ENCODE measurements around the gene PSMC4. TPM values are rescaled to one million over a fixed set of nuclear protein-coding genes. Genes with fewer than 3 reads are reported as not detected.
A peak's percentile ranks its signal among the peaks of the same experiment; 100 is the strongest.
"Not testable (repeated sequence)": the region's sequence is repeated elsewhere in the genome, so short reads cannot be mapped to it uniquely, and the experiment has no call there.

Gene PSMC4
- total RNA-seq, 1 donor from 2014 or later: 99.9 TPM

DNA sequence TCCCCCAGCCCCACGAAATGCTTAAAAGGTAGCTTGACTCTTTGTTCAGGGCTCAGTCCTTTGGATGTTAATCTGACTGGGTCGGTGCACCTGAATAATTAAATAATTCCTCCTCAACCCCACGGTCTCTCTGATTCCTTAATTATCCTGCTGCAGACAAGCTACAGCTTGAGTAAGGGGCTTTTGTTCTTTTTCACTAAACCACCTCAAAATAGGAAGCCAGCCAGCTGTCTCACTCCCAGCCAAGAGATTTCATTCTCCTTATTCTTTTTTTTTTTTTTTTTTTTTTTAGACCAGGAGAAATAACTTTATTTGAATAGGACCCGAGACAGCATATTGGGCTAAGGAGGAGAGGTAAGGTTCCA is 28.6 kb upstream of the PSMC4 start:
- no peak for DNase-seq (ENCODE audit: low spot score in 2 of 2)
- no peak for FAIRE-seq

- FAIRE-seq: no peak
These were observed 27.4 kb upstream of the PSMC4 start for GRCh38 chr19:39943586-39943985.

DNA sequence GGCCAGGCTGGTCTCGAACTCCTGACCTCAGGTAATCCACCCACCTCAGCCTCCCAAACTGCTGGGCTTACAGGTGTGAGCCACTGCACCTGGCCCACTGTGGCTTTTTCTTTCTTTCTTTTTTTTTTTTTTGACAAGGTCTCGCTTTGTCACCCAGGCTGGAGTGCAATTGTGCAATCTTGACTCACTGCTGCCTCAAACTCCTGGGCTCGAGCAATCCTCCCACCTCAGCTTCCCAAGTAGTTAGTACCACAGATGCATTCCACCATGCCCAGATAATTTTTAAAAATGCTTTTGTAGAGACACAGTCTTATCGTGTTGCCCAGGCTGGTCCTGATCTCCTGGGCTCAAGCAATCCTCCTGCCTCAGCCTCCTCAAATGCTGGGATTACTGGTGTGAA is 24.4 kb upstream of the PSMC4 start:
- DNase-seq (ENCODE audit: low spot score in 2 of 2) (no peak), FAIRE-seq (no peak)

More at GRCh38 chr19:39943586-39943985, 27.4 kb upstream of the PSMC4 start:
- no peak for DNase-seq (ENCODE audit: low spot score in 2 of 2)

DNA sequence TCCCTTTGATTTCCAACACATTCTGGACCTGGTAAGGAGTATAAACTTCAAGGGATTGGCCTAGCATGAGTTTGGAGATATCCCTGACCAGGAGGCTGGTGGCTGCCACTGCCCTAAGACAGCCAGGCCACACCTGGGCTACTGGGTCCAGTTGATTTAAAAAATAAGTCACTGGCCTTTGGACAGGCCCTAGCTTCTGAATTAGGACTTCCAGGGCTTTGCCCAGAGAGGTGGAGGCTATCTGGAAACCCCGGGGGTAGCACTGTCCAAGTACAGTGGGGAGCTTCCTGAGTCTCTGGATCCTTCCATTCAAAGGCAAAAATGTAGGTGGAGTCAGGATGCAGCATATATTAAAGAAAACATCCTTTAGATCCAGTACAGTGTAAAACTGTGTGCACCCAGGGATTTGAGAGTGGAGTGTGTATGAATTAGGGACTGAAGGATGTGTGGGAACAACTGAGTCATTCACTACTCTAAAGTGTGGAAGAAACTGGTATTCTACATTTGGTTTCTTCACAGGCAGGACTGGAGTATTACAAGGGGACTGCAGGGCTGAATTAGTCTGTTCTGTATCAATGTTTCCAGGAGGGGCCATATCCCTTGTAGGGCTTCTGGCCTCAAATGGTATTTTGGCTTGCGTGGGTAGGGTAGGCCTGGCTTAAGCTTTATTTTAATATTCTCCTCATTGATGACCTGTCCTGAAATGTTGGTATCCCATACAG is 21.8 kb upstream of the PSMC4 start:
- DNase-seq (ENCODE audit: low spot score in 2 of 2): no peak
- no peak for FAIRE-seq

DNA sequence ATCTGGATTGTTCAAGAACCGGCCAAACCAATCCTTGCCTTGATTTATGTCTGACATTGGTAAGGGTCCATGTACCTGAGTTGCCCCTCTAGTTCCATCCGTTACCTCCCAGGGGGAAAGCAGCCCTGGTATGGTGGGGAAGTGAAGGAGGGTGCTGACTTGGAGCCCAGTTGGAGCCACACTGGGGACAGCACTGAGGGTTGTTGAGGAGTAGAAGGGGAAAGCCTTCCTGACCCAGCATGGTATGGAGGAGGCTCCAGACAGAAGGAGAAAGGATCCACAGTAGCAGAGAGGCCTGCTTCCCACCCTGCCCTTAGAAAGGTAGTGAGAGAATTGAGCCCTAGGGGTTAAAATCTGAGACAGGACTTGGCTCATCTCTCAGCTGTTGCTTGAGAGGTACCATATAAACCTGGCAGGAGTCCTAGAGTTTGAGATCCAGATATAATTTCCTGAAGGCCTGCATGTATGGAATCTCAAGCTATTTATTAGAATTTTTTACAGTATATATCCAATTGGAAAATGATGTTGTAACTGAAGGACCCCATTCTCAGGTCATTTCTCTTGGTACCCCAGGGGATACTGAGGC is 19.8 kb upstream of the PSMC4 start:
- FAIRE-seq (no peak), DNase-seq (ENCODE audit: low spot score in 2 of 2) (no peak)

- no peak for FAIRE-seq
These were observed 19.3 kb upstream of the PSMC4 start for GRCh38 chr19:39951686-39952085.

GRCh38 chr19:39953915-39954314 is 17.1 kb upstream of the PSMC4 start:
- no peak for FAIRE-seq
- no peak for DNase-seq (ENCODE audit: low spot score in 2 of 2)

More at GRCh38 chr19:39951686-39952085, 19.3 kb upstream of the PSMC4 start:
- DNase-seq (ENCODE audit: low spot score in 2 of 2): peak in 1 of 2 donors; percentile 37

GRCh38 chr19:39957886-39958285 is 13.1 kb upstream of the PSMC4 start:
- FAIRE-seq: not testable (repeated sequence)

DNA sequence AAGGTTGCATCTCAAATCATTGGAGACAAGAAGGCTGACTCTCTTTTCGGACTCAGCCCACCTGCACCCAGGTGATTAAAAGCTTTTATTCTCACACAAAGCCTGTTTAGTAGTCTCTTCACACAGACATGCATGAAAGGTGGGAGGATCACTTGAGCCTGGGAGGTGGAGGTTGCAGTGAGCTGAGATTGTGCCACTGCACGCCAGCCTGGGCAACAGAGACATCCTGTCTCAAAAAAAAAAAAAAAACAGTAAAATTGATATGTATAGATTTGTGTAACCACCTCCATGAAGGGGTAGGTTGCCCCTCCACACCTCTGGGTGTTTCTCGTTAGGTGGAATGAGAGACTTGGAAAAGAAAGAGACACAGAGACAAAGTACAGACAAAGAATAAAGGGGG is 12.0 kb upstream of the PSMC4 start:
- FAIRE-seq: not testable (repeated sequence)

More at GRCh38 chr19:39957886-39958285, 13.1 kb upstream of the PSMC4 start:
- DNase-seq (ENCODE audit: low spot score in 2 of 2): not testable (repeated sequence)

GRCh38 chr19:39959407-39959806 is 11.6 kb upstream of the PSMC4 start:
- not testable (repeated sequence) for FAIRE-seq; DNase-seq (ENCODE audit: low spot score in 2 of 2)

More for the DNA sequence above, 12.0 kb upstream of the PSMC4 start:
- DNase-seq (ENCODE audit: low spot score in 2 of 2): not testable (repeated sequence)

GRCh38 chr19:39963898-39964297 is 7.1 kb upstream of the PSMC4 start:
- DNase-seq (ENCODE audit: low spot score in 2 of 2) (no peak), FAIRE-seq (no peak)

GRCh38 chr19:39966617-39967016 is 4.3 kb upstream of the PSMC4 start:
- DNase-seq (ENCODE audit: low spot score in 2 of 2) (no peak), FAIRE-seq (no peak)

DNA sequence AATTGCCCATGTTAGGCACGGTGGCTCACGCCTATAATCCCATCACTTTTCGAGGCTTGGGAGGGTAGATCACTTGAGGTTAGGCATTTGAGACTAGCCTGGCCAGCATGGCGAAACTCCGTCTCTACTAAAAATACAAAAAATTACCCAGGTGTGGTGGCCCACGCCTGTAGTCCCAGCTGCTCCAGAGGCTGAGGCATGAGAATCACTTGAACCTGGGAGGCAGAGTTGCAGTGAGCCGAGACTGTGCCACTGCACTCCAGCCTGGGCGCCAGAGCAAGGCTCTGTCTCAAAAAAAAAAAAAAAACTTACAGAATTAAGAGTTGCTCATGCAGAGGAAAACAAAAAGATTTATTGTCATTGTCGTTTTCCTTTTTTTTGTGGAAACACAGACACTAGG is 3.4 kb upstream of the PSMC4 start:
- DNase-seq (ENCODE audit: low spot score in 2 of 2) (no peak), FAIRE-seq (no peak)

- no peak for FAIRE-seq
- DNase-seq (ENCODE audit: low spot score in 2 of 2): no peak
These were observed 2.2 kb upstream of the PSMC4 start for GRCh38 chr19:39968789-39969188.

- FAIRE-seq (no peak), DNase-seq (ENCODE audit: low spot score in 2 of 2) (no peak)
These were observed 1.7 kb upstream of the PSMC4 start for GRCh38 chr19:39969266-39969665.

DNA sequence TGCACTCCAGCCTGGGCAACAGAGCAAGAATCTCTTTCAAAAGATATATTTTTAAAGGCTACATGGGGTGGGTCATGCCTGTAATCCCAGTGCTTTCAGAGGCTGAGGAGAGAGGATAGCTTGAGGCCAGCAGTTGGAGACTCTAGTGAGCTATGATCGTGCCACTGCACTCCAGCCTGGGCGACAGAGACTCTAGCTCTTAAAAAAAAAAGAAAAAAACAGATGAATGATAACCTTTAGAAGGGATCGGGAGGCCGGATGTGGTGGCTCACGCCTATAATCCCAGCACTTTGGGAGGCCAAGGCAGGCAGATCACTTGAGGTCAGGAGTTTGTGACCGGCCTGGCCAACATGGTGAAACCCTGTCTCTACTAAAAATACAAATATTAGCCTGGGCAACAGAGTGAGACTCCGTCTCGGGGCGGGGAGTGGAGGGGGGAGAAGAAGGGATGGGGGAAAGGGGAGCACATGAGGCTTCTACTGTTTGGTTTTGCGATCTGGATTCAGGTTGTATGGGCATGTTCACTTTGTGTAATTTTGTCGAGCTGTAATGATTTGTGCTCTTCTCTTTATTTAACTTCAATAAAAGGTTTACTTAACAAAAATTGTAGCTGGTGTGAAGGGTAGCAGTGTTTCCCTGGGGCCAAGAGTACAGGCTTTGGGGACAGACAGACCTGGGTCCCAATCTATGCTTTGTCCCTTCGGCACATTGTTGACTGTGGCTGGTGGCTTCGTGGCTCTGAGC is 1.1 kb upstream of the PSMC4 start:
- FAIRE-seq (no peak), DNase-seq (ENCODE audit: low spot score in 2 of 2) (no peak)

DNA sequence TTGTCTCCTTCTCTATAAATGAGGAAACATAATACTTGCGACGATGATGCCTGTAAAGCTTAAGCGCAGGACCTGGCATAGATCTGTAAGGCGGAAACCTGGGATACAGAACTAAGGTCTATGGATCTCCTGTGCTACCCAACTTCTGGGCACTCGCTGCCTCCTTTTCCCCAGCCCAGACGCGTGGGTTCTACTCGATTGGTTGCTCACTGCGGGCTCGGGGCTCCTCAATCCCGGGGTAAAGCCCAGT is 615 bp upstream of the PSMC4 start:
- no peak for FAIRE-seq
- DNase-seq (ENCODE audit: low spot score in 2 of 2): peak in 1 of 2 donors; percentile 16

- FAIRE-seq (no peak), DNase-seq (ENCODE audit: low spot score in 2 of 2) (no peak)
These were observed 543 bp downstream of the PSMC4 start for GRCh38 chr19:39971380-39972035.

DNA sequence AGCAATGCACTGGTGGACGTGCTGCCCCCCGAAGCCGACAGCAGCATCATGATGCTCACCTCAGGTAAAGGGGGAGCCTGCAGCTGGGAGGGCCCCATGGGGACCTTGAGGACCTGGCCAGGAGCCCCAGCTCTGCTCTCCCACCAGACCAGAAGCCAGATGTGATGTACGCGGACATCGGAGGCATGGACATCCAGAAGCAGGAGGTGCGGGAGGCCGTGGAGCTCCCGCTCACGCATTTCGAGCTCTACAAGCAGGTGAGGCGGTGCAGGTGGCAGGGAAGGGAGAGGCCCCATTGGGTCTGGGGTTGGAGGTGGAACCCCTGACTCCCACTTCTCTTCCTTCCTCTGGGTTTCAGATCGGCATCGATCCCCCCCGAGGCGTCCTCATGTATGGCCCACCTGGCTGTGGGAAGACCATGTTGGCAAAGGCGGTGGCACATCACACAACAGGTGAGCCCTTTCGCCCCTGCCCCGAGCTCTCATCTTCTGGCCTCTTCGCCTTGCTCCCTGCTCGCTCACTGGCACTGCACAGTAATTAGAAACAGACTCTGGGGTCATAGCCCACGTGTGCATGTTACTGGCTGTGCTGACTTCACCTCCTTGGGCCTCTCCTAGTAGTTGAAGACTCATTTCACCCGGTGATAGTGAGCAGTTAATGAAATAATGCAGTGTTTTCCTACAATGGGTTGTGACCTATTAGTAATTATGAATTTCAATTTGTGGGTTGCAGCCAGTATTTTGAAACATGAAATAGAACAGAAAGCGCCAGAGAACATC is 3.6 kb downstream of the PSMC4 start:
- FAIRE-seq (no peak), DNase-seq (ENCODE audit: low spot score in 2 of 2) (no peak)

DNA sequence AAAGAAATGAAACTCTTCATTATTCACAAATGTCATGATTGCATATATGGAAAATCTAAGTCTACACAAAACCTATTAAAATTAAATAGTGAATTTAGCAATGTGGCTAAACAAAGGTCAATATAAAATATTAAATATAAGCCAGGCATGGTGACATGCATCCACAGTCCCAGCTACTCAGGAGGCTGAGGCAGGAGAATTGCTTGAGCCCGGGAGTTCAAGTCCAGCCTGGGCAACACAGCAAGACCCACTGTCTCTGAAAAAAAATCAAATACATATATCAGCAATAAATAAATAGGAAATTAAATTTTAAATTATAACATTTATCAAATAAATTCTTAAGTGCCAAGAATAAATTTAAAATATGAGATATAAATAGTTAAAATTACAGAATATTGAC is 11.9 kb downstream of the PSMC4 start:
- FAIRE-seq: no peak
- DNase-seq (ENCODE audit: low spot score in 2 of 2): no peak
